ENCODE data around the gene RAI14.

DNA sequence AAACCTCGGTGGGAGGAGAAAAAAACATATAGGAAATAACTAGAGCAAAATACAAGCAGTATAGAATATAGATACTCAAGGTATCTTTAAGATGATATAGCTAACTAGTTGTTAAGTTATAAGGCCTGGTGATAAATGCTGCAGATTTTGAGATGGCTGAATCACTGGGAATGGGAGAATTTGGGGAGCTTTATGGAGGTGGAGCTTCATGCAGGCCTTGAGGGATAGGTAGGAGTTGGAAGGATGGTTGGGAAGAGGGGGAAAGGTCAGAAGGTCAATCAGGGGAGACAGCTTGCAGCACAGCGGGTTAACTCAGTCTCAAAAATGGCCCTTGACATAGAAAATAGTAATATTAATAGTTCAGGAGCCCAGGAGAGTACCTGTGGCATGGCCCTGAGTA, 34.8 kb downstream of the RAI14 start:
- TF ChIP-seq, protein P1, sequence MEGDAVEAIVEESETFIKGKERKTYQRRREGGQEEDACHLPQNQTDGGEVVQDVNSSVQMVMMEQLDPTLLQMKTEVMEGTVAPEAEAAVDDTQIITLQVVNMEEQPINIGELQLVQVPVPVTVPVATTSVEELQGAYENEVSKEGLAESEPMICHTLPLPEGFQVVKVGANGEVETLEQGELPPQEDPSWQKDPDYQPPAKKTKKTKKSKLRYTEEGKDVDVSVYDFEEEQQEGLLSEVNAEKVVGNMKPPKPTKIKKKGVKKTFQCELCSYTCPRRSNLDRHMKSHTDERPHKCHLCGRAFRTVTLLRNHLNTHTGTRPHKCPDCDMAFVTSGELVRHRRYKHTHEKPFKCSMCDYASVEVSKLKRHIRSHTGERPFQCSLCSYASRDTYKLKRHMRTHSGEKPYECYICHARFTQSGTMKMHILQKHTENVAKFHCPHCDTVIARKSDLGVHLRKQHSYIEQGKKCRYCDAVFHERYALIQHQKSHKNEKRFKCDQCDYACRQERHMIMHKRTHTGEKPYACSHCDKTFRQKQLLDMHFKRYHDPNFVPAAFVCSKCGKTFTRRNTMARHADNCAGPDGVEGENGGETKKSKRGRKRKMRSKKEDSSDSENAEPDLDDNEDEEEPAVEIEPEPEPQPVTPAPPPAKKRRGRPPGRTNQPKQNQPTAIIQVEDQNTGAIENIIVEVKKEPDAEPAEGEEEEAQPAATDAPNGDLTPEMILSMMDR (IDR thresholded peaks at IDR 0.05; ENCODE audit: low read depth, low read length): no peak
- no peak for TF ChIP-seq EZH2phosphoT487 (IDR thresholded peaks at IDR 0.05; ENCODE audit: low read depth)

All from OCI-LY3 (cell line).